Ovary (tissue), 10 donors: ENCODE results near the gene TMEM94. TPM values are rescaled to one million over a fixed set of nuclear protein-coding genes. Genes with fewer than 3 reads are reported as not detected.
A peak's percentile ranks its signal among the peaks of the same experiment; 100 is the strongest.

Experiments
- DNase-seq, 5 donors: peaks; one replicate each; pipeline ENCODE4 v3.0.0-alpha.2; 2019 to 2020
- H3K27ac ChIP-seq, 2 donors: fragments of 200-600 bp; one replicate each; pipeline versions ENCODE4 v1.5.1 to v1.8.0; 2019 to 2022
- H3K27me3 ChIP-seq: fragments of 200-600 bp; one replicate; pipeline ENCODE4 v1.8.0; 2022
- H3K36me3 ChIP-seq: fragments of 200-600 bp; sonication (generic); one replicate; pipeline ENCODE4 v1.5.1; 2019
- H3K4me1 ChIP-seq: one replicate; pipeline ENCODE4 v1.8.1; 2013; ENCODE audit warnings: mild to moderate bottlenecking, moderate library complexity; ENCODE audit not compliant: insufficient read depth
- H3K4me3 ChIP-seq: fragments of 200-600 bp; sonication (generic); one replicate; pipeline ENCODE4 v1.5.1; 2017
- H3K9me3 ChIP-seq, 2 donors: fragments of 200-600 bp in 1 of 2; sonication (generic) in 1 of 2; one replicate each; pipeline versions ENCODE4 v1.5.1 to v1.8.1; 2013 to 2019; ENCODE audit warnings: mild to moderate bottlenecking in 1 of 2, moderate library complexity in 1 of 2
- EP300 ChIP-seq: sonication (generic); formaldehyde crosslinking; IDR thresholded peaks from one replicate; pipeline ENCODE4 v1.6.1; 2017; ENCODE audit warnings: antibody characterized with exemption
- POLR2A ChIP-seq: fragments of 450-650 bp; IDR thresholded peaks from one replicate; pipeline ENCODE4 v1.6.1; 2017; ENCODE audit warnings: antibody characterized with exemption, mild to moderate bottlenecking, moderate library complexity
- WGBS, 3 donors: extraction: QIAGEN DNeasy Blood & Tissue Kit in 1 of 3; methylation state at CpG; one replicate each; pipeline versions ENCODE4 v1.1.5 to v1.1.7; 2013 to 2017; 5-methylcytosine and 5-hydroxymethylcytosine counted together
- intact Hi-C, 4 donors: fragments of 100-400 bp; cut with DNase I; formaldehyde crosslinking; loops; one replicate each; pipeline versions ENCODE4 v1.11.0 to v1.15.1; 2022 to 2023
- long read RNA-seq, 3 donors: library from polyadenylated mRNA in 2 of 3; unstranded in 2 of 3; transcript quantifications; one replicate each; pipeline ENCODE4 v2.0.0 and lab custom pipeline, GENCODE V29; 2021 to 2026
- polyA plus RNA-seq, 2 donors: library from polyadenylated mRNA; stranded (reverse); fragments of 200-250 nt in 1 of 2; fragments of 350-450 nt in 1 of 2; fragmentation: Illumina TruSeq in 1 of 2; extraction: RNeasy Lipid Tissue Mini Kit (QIAGEN cat#74804) in 1 of 2; gene quantifications; one replicate each; pipeline ENCODE4 v1.2.3, GENCODE V29; 2013 to 2014
- total RNA-seq, 7 donors: library from RNA; depleted of rRNA in 2 of 7; stranded (reverse); fragments of >200 nt in 2 of 7; fragmentation: NEBNext Ultra II Directional in 3 of 7; extraction: Animal tissue kit (Norgen Biotek cat#: 25700) in 3 of 7; gene quantifications; one replicate each; pipeline versions ENCODE4 v1.1.0 to v1.2.4, GENCODE V29; 2016 to 2023
- TF ChIP-seq, protein P1 (sequence below), 3 donors: fragments of 450-650 bp in 2 of 3; fragments of 200-600 bp in 1 of 3; IDR thresholded peaks; one replicate each; pipeline versions ENCODE4 v1.5.1 to v1.8.0; 2016 to 2022; ENCODE audit warnings: antibody characterized with exemption in 3 of 3, mild to moderate bottlenecking in 1 of 3
- donor health status: DM: no; HTN: no; CAD: no; lungs with moderate emphysema.
- donor health status: DM: no; HTN: no; CAD: no.
- donor health status: Bipolar disorder and iron deficiency.
- donor health status: DM: yes; HTN: yes; CAD: no.
- donor health status: DM: no; HTN: no; CAD: no.
- donor health status: DM: yes; HTN: yes; CAD: no.

TMEM94 gene
- total RNA-seq: 10 to 100 TPM; 37.7 to 87.1 (median 75.3) TPM
- polyA plus RNA-seq: 10 to 100 TPM; 29.2 to 52.6 TPM
- long read RNA-seq, donor 1, partial matches to known transcripts: 61 of 87 reads
- long read RNA-seq, donor 1, other reads (novel, unspliced or antisense): 26 of 87 reads
- long read RNA-seq, donor 2, partial matches to known transcripts: 32 of 32 reads
- long read RNA-seq, donor 2, other reads (novel, unspliced or antisense): 0 of 32 reads
- long read RNA-seq, donor 3, full-length matches to known transcripts: 4 of 81 reads
- long read RNA-seq, donor 3, partial matches to known transcripts: 55 of 81 reads
- long read RNA-seq, donor 3, other reads (novel, unspliced or antisense): 22 of 81 reads

DNA sequence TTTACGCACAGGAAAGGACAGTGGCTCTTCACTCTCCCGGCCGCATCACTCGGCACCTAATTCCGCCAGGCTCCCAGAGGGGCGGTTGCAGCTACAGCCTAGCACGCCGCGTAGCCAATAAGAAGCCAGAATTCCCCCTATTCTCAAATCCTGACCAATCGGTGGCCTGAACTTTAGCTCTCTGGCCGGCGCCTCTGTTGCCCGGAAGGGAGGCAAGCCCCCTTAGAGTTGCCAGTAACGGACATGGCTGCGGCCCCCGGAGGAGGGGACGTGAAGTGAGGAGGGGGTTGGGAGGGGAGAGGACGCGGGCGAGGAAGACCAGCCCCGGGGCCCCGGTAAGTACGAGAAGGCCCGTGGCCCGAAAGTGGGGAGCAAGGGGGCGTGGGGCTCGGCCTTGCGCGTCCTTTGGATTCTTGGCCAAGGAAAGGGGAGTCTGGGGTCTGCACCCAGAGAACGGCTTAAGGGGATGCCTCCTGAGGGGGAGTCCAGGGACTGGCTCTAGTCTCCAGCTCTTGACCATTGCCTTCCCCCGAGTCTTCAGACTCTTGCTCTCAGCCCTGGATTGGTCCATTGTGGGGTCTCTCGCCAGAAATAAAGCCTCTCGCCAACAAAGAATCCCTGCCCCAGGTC is at the start of gene TMEM94:
TMEM94 (plus strand) TSS at position 219 of the 630 bp plus-strand sequence. CDS start 15,271 bp downstream, outside the sequence.
- Histone ChIP-seq H3K36me3 (no peaks in the 10 kb centered on the region), H3K4me1 (peaks cover 4% of the 10 kb centered on the region), H3K4me3 (peak within 1 kb of the TSS; percentile 81), H3K27me3 (no peaks in the 10 kb centered on the region), H3K27ac (peak within 1 kb of the TSS; percentile 26 to 86), H3K9me3 (no peaks in the 10 kb centered on the region)
- WGBS, 3 donors: 0 to 2% (median 0%) methylated on average over 31 to 33 of the region's 33 CpGs
- TF ChIP-seq, protein P1, sequence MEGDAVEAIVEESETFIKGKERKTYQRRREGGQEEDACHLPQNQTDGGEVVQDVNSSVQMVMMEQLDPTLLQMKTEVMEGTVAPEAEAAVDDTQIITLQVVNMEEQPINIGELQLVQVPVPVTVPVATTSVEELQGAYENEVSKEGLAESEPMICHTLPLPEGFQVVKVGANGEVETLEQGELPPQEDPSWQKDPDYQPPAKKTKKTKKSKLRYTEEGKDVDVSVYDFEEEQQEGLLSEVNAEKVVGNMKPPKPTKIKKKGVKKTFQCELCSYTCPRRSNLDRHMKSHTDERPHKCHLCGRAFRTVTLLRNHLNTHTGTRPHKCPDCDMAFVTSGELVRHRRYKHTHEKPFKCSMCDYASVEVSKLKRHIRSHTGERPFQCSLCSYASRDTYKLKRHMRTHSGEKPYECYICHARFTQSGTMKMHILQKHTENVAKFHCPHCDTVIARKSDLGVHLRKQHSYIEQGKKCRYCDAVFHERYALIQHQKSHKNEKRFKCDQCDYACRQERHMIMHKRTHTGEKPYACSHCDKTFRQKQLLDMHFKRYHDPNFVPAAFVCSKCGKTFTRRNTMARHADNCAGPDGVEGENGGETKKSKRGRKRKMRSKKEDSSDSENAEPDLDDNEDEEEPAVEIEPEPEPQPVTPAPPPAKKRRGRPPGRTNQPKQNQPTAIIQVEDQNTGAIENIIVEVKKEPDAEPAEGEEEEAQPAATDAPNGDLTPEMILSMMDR (IDR thresholded peaks at IDR 0.05): no peak
- TF ChIP-seq EP300: no peak
- TF ChIP-seq POLR2A: no peak
- intact Hi-C loops: no loop called here
- DNase-seq: peak; percentile 94 to 96 (median 95)

DNA sequence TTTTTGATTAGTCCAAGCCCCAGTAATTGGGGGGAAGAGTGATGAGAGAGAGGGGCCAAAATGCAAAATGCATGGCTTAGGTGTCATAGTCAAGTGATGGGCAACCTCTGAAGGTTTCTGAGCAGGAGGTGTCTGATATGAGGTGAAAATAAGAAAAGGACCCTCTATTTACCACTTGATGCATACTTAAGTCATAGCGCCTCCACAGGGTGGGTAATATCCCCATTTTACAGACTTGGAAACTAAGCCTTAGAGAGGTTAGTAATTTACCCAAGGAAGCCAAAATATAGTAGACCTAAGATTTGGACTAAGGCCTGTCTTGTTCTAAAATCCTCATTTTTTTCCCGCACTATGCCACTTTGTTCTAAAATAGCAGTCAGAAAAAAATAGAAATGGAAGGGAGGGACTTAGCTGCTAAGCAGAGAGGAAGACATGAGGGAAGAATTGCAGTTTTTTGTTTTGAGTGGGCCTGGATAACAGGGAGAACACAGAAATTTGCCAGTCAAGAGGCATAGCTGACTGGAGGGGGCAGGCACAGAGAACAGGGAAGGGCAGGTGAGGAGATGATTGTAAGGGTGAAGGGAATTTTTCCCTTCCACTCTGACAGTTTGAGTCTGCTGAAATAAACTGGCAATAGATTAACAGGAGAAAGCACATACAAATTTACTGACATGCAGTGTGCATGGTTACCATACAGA is 48.6 kb upstream of the TMEM94 start:
- WGBS, 3 donors: 75 to 84% (median 81%) methylated on average over 2 of the region's 2 CpGs
- Histone ChIP-seq H3K9me3 (no peaks in the 10 kb centered on the region), H3K36me3 (no peaks in the 10 kb centered on the region), H3K4me1 (peaks cover 1% of the 10 kb centered on the region), H3K27me3 (no peaks in the 10 kb centered on the region), H3K4me3 (no peak overlapping the region), H3K27ac (no peak overlapping the region)
- TF ChIP-seq EP300 (no peak), POLR2A (no peak)
- TF ChIP-seq, protein P1 (IDR thresholded peaks at IDR 0.05): no peak
- DNase-seq: no peak
- intact Hi-C loops: loop anchor here in 1 of 4 donors (5.0 kb wide), 1 partner anchor 136 kb away; the partner anchor contains the start of gene MIF4GD

DNA sequence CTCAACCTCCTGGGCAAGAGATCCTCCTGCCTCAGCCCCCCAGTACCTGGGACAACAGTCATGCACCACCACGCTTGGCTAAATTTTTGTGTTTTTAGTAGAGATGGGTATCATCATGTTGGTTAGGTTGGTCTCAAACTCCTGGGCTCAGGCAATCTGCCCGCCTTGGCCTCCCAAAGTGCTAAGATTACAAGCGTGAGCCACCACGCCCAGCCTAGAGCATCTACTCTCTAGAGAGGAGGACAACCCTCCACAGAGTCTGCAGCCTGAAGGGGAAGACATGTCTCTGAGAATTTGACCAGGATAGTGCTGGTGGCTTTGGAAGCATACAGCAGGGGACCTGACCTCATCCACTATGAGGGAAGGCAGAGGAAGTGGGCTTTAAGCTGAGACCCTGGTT is 46.3 kb upstream of the TMEM94 start:
- no peak for DNase-seq

More for the DNA sequence above, 46.3 kb upstream of the TMEM94 start:
- H3K4me3 ChIP-seq: no peak overlapping the region
- no peaks in the 10 kb centered on the region for H3K4me1 ChIP-seq
- H3K27ac ChIP-seq: no peak overlapping the region
- intact Hi-C loops: loop anchor here in 1 of 4 donors (5.0 kb wide), 1 partner anchor 88 kb away; no protein-coding TSS in a partner anchor
- no peaks in the 10 kb centered on the region for H3K9me3 ChIP-seq
- WGBS, 3 donors: 69 to 81% (median 74%) methylated on average over 4 of the region's 4 CpGs
- no peaks in the 10 kb centered on the region for H3K36me3 ChIP-seq
- no peak for TF ChIP-seq POLR2A
- TF ChIP-seq EP300: no peak
- TF ChIP-seq, protein P1 (IDR thresholded peaks at IDR 0.05): no peak
- no peaks in the 10 kb centered on the region for H3K27me3 ChIP-seq
